Activated CD8-positive, alpha-beta memory T cell treated with anti-CD3 and anti-CD28 coated beads, Interleukin-2, amount 10 ng/mL, durations not matched to agents 7 days and 5 days (primary cell): ENCODE measurements around the gene PPP1R9B. TPM values are rescaled to one million over a fixed set of nuclear protein-coding genes. Genes with fewer than 3 reads are reported as not detected.

Source experiments
- ATAC-seq: fragments of 150-1000 bp; cut with Tn5 transposase; one replicate; pipeline ENCODE4 v1.10.0; 2021; ENCODE audit warnings: moderate library complexity
- CTCF ChIA-PET: fragments of 350-600 bp; sonication (Branson Sonifier 250); formaldehyde crosslinking; loops from one replicate; lab custom pipeline; 2021; ENCODE audit warnings: antibody characterized with exemption; lab: Charles Lee
- DNase-seq: peaks from one replicate; pipeline ENCODE4 v3.0.0-alpha.2; 2020
- H3K27ac Mint-ChIP-seq: one replicate; pipeline ENCODE4 v1.8.0; 2021; ENCODE audit warnings: mild to moderate bottlenecking, mixed read lengths
- H3K27me3 Mint-ChIP-seq: one replicate; pipeline ENCODE4 v1.8.0; 2021; ENCODE audit warnings: mixed read lengths
- H3K36me3 Mint-ChIP-seq: one replicate; pipeline ENCODE4 v1.8.0; 2021; ENCODE audit warnings: mild to moderate bottlenecking, mixed read lengths
- H3K4me1 Mint-ChIP-seq: one replicate; pipeline ENCODE4 v1.8.0; 2021; ENCODE audit warnings: mixed read lengths
- H3K4me3 Mint-ChIP-seq: one replicate; pipeline ENCODE4 v1.8.0; 2021; ENCODE audit warnings: mild to moderate bottlenecking, moderate library complexity, mixed read lengths
- H3K9me3 Mint-ChIP-seq: one replicate; pipeline ENCODE4 v1.8.0; 2022; ENCODE audit warnings: low read depth, mixed read lengths
- total RNA-seq, 2 experiments: library from RNA; stranded (reverse); gene quantifications; one replicate each; pipeline ENCODE4 v1.2.3, GENCODE V29; 2021

The PPP1R9B gene
- total RNA-seq, 2 experiments from 2014 or later, result 108 to 121 TPM

DNA sequence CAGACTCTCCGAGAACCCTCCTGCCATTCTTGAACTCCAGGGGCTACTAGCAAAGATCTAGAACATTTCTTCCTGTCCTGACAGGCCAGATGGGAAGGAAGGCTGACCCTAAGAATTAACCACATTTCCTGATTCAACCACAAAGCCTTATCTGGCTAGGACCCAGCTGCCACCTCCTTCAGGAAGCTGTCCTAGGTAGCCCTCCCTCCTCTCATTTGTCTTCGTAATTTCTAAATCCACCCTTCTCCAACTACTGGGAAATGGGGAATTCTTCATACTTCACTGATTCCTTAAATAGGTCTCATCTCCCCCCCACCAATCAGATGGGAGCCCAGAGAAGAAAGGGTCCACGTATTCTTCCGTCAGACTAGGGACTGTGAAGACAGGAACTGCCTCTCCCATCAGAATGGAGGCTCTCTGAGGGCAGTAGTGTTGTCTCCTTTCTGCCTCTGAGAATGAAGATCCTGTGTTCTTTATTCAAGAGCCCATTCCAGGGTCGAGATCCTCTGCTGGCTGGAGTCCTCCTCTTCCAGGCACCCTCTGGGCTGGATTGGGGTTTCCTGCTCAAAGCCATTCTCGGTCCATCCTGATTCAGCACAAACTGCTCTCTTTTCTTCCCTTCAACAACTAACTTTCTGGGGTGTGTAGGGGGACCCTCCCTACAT lies 22.6 kb downstream of the PPP1R9B start:
- H3K9me3 Mint-ChIP-seq, result no peaks in the 10 kb centered on the region
- peaks cover 32% of the 10 kb centered on the region for H3K27me3 Mint-ChIP-seq
- H3K4me1 Mint-ChIP-seq, result peaks cover 32% of the 10 kb centered on the region
- CTCF ChIA-PET, result interaction anchor here (2.0 to 2.1 kb wide), 2 partner anchors 11 to 33 kb away, joined by 6 to 9 read pairs; no protein-coding TSS in a partner anchor
- no peak for DNase-seq
- H3K36me3 Mint-ChIP-seq, result peaks cover 3% of the 10 kb centered on the region
- no peak overlapping the region for H3K27ac Mint-ChIP-seq
- ATAC-seq, result no peak
- H3K4me3 Mint-ChIP-seq, result no peak overlapping the region

DNA sequence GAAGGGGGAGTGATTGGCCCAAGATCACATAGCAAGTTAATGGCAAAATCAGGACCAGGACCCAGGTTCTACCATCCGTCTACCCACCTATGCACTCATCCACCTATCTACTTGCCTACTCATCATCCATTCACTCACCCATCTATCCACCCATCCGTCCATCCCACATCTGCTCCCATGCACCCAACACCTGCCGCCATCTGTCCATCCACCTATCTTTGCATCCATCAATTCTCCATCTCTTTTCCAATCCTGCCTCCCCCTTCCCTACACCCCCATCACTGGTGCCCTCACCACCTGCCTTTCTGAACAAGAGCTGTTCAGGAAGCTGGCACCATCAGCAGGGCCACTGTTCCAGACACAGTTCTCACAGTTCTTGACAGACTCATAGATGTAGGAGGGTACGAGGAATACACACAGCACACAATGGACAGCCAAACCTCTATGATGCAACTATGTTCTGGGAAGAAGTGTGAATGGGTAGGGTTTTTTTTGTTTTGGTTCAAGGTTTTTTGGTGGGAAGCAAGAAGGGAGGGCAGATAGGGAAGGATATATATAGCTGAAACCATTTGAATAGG lies 25.0 kb downstream of the PPP1R9B start:
- H3K4me1 Mint-ChIP-seq, result peaks cover 20% of the 10 kb centered on the region
- peaks cover 44% of the 10 kb centered on the region for H3K27me3 Mint-ChIP-seq
- no peaks in the 10 kb centered on the region for H3K9me3 Mint-ChIP-seq
- ATAC-seq (no peak), DNase-seq (no peak)
- H3K4me3 Mint-ChIP-seq, result no peak overlapping the region
- CTCF ChIA-PET, result interaction anchor here (1.0 to 1.9 kb wide), 4 partner anchors 13 to 75 kb away, joined by 3 to 6 read pairs (median 4); no protein-coding TSS in a partner anchor
- H3K36me3 Mint-ChIP-seq, result no peaks in the 10 kb centered on the region
- no peak overlapping the region for H3K27ac Mint-ChIP-seq

DNA sequence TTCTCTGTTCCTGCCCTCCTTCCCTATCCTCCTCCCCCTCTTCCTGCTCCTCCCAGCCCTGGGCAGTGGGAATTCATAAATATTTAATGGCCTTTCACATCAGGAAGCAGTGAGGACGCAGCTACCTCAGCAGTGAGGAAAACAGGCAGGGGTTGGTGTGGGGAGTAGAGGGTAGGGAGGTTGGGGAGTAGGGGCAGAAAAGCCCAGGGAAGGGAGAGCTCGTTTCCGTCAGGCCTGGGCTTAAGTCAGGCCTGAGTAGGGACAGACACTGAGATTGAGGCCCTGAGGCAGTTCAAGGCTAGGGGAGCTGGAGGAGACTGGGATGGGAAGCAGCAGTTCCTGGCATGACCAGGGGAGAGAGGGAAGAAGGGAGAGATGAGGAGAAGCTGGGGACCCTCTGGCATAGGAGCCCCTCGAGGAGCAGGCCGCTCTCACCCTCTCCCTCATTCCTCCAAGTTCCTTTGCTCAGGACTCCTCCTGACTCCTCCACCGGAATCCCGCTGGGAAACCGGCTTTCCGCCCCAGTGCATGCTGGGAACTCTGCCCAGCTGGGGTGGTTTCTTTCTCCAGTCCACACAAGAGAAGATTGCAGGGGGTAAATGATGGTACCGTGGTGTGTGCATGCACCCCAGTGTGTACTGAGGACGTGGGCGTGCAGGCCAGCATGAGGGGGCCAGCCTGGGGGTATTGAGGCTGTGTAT lies 26.7 kb downstream of the PPP1R9B start:
- H3K27me3 Mint-ChIP-seq, result peaks cover 51% of the 10 kb centered on the region
- no peak overlapping the region for H3K27ac Mint-ChIP-seq
- H3K4me3 Mint-ChIP-seq, result no peak overlapping the region
- H3K4me1 Mint-ChIP-seq, result peaks cover 14% of the 10 kb centered on the region
- DNase-seq (no peak), ATAC-seq (no peak)
- no peaks in the 10 kb centered on the region for H3K9me3 Mint-ChIP-seq
- H3K36me3 Mint-ChIP-seq, result no peaks in the 10 kb centered on the region
- CTCF ChIA-PET, result interaction anchor here (1.1 to 1.6 kb wide), 9 partner anchors 10 to 76 kb away, joined by 3 to 7 read pairs (median 5); partner anchors contain the start of gene PDK2

DNA sequence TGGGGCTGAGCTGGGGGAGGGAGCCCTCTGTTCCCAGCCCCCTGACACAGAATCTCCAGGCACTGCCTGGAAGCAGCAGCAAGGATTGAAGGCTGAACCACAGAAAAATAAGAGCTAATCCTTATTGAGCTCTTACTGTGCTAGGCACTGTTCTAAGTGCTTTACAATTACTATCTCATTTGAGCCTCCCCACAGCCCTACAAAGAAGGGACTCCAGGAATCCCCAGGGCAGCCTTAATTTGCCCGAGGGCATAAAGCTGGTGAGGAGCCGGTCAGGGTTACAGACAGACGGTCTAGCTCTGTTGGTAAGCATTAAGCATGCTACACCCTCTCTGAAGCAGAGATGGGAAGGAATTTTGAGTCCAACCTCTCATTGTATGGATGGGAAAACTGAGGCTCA lies 27.5 kb downstream of the PPP1R9B start:
- ATAC-seq, result no peak
- no peaks in the 10 kb centered on the region for H3K36me3 Mint-ChIP-seq
- no peaks in the 10 kb centered on the region for H3K9me3 Mint-ChIP-seq
- H3K27ac Mint-ChIP-seq, result no peak overlapping the region
- H3K4me1 Mint-ChIP-seq, result peaks cover 5% of the 10 kb centered on the region
- DNase-seq, result no peak
- CTCF ChIA-PET, result interaction anchor here (1.1 to 1.6 kb wide), 10 partner anchors 7 to 77 kb away, joined by 3 to 7 read pairs (median 5); partner anchors contain the start of genes PDK2 and SAMD14
- peaks cover 51% of the 10 kb centered on the region for H3K27me3 Mint-ChIP-seq
- H3K4me3 Mint-ChIP-seq, result no peak overlapping the region

DNA sequence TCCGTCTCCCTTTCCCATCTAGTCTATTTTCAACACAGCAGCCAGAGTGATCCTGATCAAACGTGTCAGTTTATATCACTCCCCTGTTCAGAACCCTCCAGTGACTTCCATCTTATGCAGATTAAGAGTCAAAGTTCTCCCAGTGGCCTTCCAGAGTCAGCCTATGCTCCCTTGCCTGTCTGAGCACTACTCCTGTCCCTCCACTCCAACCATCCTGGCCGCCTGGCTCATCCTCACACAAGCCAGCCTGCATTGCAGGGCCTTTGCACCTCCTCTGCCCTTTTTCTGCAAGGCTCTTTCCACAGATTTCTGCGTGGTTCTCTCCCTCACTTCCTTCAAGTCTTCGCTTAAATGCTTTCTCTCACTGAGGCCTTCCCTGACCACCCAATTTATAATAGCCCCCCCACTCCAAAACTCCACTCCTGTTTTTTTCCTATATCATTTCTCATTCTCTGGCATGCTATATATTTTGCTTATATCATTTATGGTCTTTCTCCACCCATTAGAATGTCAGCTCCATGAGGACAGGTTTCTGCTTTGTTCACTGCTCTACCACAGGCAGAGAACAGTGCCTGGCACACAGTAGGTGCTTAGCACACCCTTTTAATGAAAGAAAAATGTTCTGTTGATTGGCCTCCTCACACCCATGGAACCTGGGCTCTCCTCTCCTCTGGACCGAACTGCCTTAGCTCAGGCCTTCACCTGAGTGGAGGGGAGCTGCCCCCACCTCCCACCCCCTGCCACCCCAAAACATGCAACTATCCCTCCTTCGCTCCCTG lies 29.8 kb downstream of the PPP1R9B start:
- DNase-seq (no peak), ATAC-seq (no peak)
- Mint-ChIP-seq H3K4me1 (peaks cover 7% of the 10 kb centered on the region), H3K4me3 (no peak overlapping the region), H3K27ac (no peak overlapping the region), H3K27me3 (peaks cover 61% of the 10 kb centered on the region), H3K9me3 (no peaks in the 10 kb centered on the region), H3K36me3 (no peaks in the 10 kb centered on the region)
- CTCF ChIA-PET, result interaction anchor here (0.5 kb wide), 1 partner anchor 410 kb away, joined by 3 read pairs; no protein-coding TSS in a partner anchor

DNA sequence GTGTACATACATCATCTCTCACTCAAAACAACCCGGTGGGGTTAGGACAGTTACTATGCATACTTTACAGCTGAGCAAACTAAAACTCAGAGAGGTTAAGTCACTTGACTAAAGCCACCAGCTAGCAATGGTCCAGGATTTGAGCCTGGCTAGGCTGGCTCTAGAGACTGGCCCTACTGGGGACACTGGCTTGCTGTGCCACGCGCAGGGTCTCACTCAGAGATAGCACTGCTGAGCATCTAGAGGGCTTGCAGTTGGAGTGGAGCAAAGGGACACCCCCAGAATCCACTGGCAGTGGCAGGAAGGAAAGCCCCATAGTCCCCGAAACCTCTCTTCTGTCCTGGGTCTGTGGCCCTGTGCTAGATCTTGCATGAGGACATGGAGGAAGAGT lies 31.7 kb downstream of the PPP1R9B start:
- Mint-ChIP-seq H3K4me3 (no peak overlapping the region), H3K27ac (no peak overlapping the region), H3K27me3 (peaks cover 68% of the 10 kb centered on the region), H3K4me1 (peaks cover 7% of the 10 kb centered on the region), H3K9me3 (no peaks in the 10 kb centered on the region), H3K36me3 (no peaks in the 10 kb centered on the region)
- no peak for DNase-seq
- CTCF ChIA-PET, result interaction anchor here (0.9 to 3.7 kb wide), 4 partner anchors 22 to 42 kb away, joined by 3 to 21 read pairs (median 8); partner anchors contain the start of gene PDK2
- no peak for ATAC-seq

DNA sequence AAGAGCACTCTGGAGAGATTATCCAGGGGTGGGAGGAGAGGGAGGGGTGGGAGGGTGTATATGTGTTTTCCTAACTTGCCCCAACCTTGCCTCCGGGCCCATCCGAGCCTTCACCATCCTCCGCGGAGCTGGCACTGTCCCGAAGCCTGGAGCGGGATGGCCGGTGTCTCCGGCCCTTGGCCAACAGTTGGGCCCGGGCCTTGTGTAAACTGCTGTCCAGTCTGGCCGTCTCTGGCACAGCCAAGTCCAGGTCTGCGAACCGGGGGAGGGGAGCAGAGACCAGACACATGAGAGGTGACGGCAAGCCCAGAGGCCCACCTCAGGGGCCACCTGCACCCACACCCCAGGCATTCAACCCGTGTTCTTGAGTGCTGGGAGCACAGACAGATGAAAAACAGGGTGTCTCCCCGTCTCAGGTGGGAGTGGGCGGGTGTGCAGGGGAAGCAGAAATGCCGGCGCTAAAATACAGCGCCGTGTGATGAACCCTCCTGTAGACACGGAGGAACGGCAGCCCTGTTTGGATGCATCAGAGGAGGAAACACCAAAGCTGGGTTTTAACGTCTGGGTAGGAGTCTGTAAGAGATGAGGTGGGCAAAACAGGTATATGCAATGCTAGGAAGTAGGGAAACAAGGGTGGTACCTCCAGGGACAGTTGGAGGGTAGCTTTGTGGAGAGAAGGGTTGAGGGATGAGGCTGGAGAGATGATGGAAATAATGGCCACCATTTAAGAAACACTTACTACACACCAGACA lies 32.2 kb downstream of the PPP1R9B start:
- H3K4me3 Mint-ChIP-seq, result no peak overlapping the region
- peaks cover 7% of the 10 kb centered on the region for H3K4me1 Mint-ChIP-seq
- no peaks in the 10 kb centered on the region for H3K36me3 Mint-ChIP-seq
- no peak for DNase-seq
- ATAC-seq, result no peak
- H3K27me3 Mint-ChIP-seq, result peaks cover 68% of the 10 kb centered on the region
- no peaks in the 10 kb centered on the region for H3K9me3 Mint-ChIP-seq
- CTCF ChIA-PET, result interaction anchor here (0.9 to 3.7 kb wide), 12 partner anchors 9 to 120 kb away, joined by 3 to 21 read pairs (median 6); partner anchors contain the start of gene PDK2
- no peak overlapping the region for H3K27ac Mint-ChIP-seq

DNA sequence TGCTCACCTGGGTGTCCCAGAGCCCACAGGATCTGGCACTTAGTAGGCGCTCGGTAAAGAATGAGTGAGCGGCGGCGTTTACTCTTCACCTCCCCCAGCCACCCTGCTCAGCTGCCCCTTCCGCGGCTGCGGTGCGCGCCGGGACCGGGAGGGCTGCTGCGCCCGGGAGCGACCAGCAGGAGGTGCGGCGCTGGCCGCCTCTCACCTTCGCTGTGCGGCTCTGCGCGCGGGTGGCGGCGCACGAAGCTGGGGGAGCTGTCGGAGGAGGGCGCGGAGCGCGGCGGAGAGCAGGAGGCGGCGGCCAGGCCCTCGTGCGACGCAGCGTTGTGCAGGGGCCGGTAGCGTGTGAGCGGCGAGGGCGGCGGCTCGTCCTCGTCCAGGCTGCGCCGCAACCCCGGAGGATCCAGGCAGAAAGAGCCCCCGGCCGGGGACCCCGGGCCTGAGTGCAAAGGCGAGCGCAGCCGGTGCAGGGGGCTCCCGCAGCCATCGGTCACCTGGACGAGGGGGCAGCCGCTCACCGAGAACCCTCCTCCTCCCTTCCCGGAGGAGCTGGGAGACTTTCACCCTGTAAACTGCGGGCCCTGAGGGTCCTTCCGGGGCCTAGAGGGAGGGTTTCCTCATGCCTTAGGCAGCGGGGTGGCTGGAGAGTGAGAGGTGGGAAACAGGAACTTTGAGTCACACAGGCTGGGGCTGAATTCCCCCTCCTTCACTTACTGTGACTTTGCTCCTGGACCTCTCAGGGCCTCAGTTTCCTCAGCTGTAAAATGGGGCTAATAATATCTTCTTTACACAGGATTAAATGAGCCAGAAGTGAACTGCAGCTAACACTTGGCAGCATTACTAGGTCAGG lies 33.0 kb downstream of the PPP1R9B start:
- H3K27me3 Mint-ChIP-seq, result peaks cover 65% of the 10 kb centered on the region
- no peak overlapping the region for H3K27ac Mint-ChIP-seq
- H3K36me3 Mint-ChIP-seq, result no peaks in the 10 kb centered on the region
- H3K9me3 Mint-ChIP-seq, result no peaks in the 10 kb centered on the region
- H3K4me1 Mint-ChIP-seq, result peaks cover 7% of the 10 kb centered on the region
- DNase-seq (peak; percentile 71), ATAC-seq (peak; percentile 92)
- CTCF ChIA-PET, result interaction anchor here (0.8 to 4.0 kb wide), 20 partner anchors 10 to 119 kb away, joined by 3 to 21 read pairs (median 5); partner anchors contain the start of genes PDK2 and SGCA
- H3K4me3 Mint-ChIP-seq, result no peak overlapping the region

DNA sequence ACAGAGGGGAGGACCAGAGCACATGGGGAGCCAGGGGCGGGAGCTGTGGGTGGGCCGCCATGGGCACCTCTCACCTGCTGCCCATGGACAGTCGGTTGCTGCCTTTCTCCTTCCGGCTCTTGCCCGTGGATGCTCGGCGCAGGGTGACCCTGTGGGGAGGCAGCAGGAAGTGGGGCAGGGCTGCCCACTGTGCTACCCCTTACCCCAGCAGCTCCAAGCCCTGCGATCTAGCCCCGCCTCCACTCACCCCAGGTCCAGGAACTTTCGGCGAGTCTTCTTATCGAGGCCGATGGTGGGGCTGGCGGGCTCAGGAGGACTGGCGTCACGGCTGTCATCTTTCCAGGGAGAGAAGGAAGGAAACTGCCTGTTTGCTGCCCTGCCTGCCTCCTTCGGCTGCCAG lies 34.7 kb downstream of the PPP1R9B start:
- Mint-ChIP-seq H3K4me1 (peaks cover 7% of the 10 kb centered on the region), H3K9me3 (no peaks in the 10 kb centered on the region), H3K4me3 (no peak overlapping the region), H3K36me3 (no peaks in the 10 kb centered on the region), H3K27me3 (peaks cover 50% of the 10 kb centered on the region), H3K27ac (no peak overlapping the region)
- CTCF ChIA-PET, result interaction anchor here (1.0 to 4.3 kb wide), 14 partner anchors 12 to 182 kb away, joined by 3 to 25 read pairs (median 9); partner anchors contain the start of gene PDK2
- DNase-seq, result no peak
- ATAC-seq, result no peak

DNA sequence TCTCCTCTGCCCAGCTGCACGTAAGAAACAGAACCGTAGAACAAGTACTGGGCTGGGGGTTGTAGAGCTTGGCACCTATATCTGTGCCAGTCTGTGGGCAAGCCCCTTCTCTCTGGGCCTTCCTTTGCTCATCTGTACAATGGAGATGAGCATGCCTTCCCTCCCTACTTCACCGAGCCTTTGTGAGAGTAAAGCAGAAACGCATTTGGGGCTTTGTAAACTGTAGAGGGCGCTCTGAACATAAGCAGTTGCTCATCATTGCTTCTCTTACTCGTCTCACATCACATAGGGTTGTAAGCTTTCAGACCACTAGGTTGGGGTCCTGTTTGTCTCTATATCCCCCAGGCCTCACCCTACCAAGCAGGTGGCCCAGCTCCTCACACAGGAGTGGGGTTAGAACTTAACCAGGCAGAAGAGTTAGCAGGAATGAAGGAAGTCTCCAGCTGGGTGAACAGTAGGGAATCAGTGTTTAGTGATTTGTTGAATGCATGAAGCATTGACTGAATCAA lies 35.6 kb downstream of the PPP1R9B start:
- H3K36me3 Mint-ChIP-seq, result no peaks in the 10 kb centered on the region
- CTCF ChIA-PET, result interaction anchor here (0.6 to 4.3 kb wide), 24 partner anchors 8 to 610 kb away, joined by 3 to 25 read pairs (median 4); partner anchors contain the start of genes PDK2, SAMD14 and SGCA
- H3K9me3 Mint-ChIP-seq, result no peaks in the 10 kb centered on the region
- DNase-seq (peak; percentile 68), ATAC-seq (peak; percentile 50)
- H3K4me1 Mint-ChIP-seq, result peaks cover 7% of the 10 kb centered on the region
- no peak overlapping the region for H3K27ac Mint-ChIP-seq
- H3K4me3 Mint-ChIP-seq, result no peak overlapping the region
- H3K27me3 Mint-ChIP-seq, result peaks cover 43% of the 10 kb centered on the region

DNA sequence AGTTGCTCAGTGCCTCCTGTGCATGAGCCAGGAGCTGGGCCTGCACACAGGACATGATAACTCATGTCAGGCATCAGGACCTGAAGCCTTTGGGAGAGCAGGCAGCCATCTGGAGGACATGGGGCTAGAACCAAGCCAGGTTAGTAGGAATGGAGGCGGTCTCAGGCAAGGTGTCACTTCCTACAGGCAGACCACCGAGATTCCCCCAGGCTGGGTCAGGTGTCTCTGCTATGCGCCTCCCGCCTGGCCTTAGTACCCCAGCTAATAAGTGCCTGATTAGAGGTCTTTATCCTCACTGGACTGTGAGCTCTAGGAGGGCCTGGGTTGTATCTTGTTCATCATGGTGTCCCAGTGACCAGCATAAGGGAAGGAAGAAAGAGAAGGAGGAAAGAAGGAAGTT lies 36.1 kb downstream of the PPP1R9B start:
- H3K9me3 Mint-ChIP-seq, result no peaks in the 10 kb centered on the region
- CTCF ChIA-PET, result interaction anchor here (0.6 to 4.3 kb wide), 23 partner anchors 9 to 610 kb away, joined by 3 to 25 read pairs (median 4); partner anchors contain the start of genes PDK2, SAMD14 and SGCA
- no peak for ATAC-seq

More for the DNA sequence above, 36.1 kb downstream of the PPP1R9B start:
- DNase-seq, result no peak
- Mint-ChIP-seq H3K27ac (no peak overlapping the region), H3K36me3 (no peaks in the 10 kb centered on the region), H3K27me3 (peaks cover 38% of the 10 kb centered on the region), H3K4me1 (peaks cover 7% of the 10 kb centered on the region), H3K4me3 (no peak overlapping the region)
